ENCODE results near the gene CDKN2AIPNL. TPM values are rescaled to one million over a fixed set of nuclear protein-coding genes. Genes with fewer than 3 reads are reported as not detected.

The CDKN2AIPNL gene
- total and polyA plus RNA-seq, 2 of the 4 experiments (the other 2 are of a cell fraction): 14.0 to 18.1 TPM

DNA sequence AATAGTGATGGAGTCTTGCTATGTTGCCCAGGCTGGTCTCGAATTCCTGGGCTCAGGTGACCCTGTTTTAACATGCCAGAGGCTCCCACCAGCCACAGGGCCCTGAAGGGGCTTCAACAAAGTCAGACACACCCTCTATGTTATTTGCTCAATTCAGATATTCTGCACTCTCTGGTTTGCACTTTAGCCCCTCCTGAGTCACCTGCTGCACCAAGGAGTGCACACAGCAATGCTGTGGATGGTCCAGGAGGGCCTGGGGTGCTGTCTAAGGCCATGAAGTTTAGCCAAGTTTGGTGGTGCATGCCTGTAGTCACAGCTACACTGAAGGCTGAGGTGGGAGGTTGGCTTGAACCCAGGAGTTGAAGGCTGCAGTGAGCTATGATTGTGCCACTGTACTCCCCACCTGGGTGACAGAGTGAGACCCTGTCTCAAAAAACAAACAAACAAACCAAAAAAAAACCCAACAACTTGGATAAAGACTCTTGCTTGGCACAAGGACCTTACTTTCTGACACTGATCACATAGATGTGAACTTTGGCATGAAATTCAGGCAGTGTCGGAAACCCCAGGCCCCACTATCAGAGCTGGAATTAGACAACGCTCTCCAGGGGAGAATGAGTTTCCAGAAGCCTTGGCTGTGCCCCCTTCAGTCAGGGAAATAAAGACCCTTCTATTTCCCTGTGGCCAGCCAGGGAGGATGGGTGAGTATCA, 39.7 kb upstream of the CDKN2AIPNL start (continued):
- no peak for TF ChIP-seq MAFK (IDR thresholded peaks at IDR 0.05; ENCODE audit: low read depth, low read length)

DNA sequence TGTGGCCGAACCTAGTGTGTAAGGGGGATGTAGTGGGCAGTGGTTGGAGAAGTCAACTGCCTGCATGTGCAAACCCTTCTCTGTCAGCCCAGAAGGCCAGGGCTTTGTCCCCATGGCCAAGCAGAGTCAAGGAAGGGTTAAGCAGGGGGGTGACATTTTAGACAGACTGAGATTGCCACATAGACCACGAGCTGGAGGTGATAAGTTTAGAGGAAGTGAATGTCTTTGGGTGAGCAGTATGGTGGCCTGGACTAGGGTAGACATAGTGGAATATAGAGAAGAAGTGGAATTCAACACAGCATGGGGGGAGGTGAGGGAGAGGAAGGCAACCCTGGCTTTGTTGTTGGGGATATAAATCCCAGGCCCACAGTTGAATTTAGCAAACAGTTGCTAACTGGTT, 38.7 kb upstream of the CDKN2AIPNL start:
- H2BK20ac ChIP-seq (ENCODE audit: low read depth, low read length): no peak overlapping the region
- no peaks in the 10 kb centered on the region for H3K27me3 ChIP-seq (ENCODE audit: control insufficient read depth, insufficient read depth, low read length)
- H3K27ac ChIP-seq (ENCODE audit: insufficient read depth, low read length): no peak overlapping the region
- H3K4me2 ChIP-seq (ENCODE audit: low read depth, low read length): no peak overlapping the region
- 0% methylated on average over 1 of the region's 2 CpGs; no CpG with 5 or more reads in 1 of the 2 experiments for WGBS, 2 experiments (ENCODE audit: extremely low coverage in 2 of 2, insufficient read length in 1 of 2)
- no peak overlapping the region for H4K8ac ChIP-seq (ENCODE audit: low read depth in 2 of 2, low read length in 2 of 2)
- no peak overlapping the region for H3K9ac ChIP-seq (ENCODE audit: low read depth, low read length)
- H3K23ac ChIP-seq (ENCODE audit: low read depth, low read length): no peak overlapping the region
- H4K91ac ChIP-seq (ENCODE audit: insufficient read depth, low read depth, low read length): peak overlapping the region; percentile 33; the same call in 1 of the 2 replicates
- 0 out of 2 replicates have a peak overlapping the region, but pooled peaks have one; percentile 26 for H2AK5ac ChIP-seq (ENCODE audit: low read depth, low read length)
- H3K18ac ChIP-seq (ENCODE audit: low read depth, low read length): no peak overlapping the region
- no TSS peak for BruUV-seq (replicated peaks)
- ATAC-seq (ENCODE audit: low read depth): no peak
- H3K36me3 ChIP-seq (ENCODE audit: control insufficient read depth, insufficient read depth, low read length): no peaks in the 10 kb centered on the region
- in situ Hi-C loops (cut with MboI; ENCODE audit: low sequenced_read_pairs) (no loop called here), intact Hi-C loops (cut with micrococcal nuclease) (no loop called here), dilution Hi-C loops (cut with HindIII; ENCODE audit: low sequenced_read_pairs, unreplicated experiment) (no loop called here)
- no peak for DNase-seq
- CTCF ChIA-PET: no interaction called here
- no peaks in the 10 kb centered on the region for H3K79me1 ChIP-seq (ENCODE audit: low read depth in 1 of 2, low read length in 2 of 2)
- no peak overlapping the region for H3K4me3 ChIP-seq (ENCODE audit: insufficient read depth, low read depth, low read length)
- H3K4ac ChIP-seq (ENCODE audit: low read depth, low read length): no peak overlapping the region; the same call in 1 of the 2 replicates
- no peaks in the 10 kb centered on the region for H4K20me1 ChIP-seq (ENCODE audit: insufficient read depth, low read length)
- no peak overlapping the region for H2BK15ac ChIP-seq (ENCODE audit: low read depth, low read length)
- TF ChIP-seq CEBPB (IDR thresholded peaks at IDR 0.05; ENCODE audit: low read depth, low read length) (no peak), NFE2L2 (IDR thresholded peaks at IDR 0.05; ENCODE audit: low read depth, low read length) (no peak), BHLHE40 (IDR thresholded peaks at IDR 0.05; ENCODE audit: low read depth, low read length) (no peak), RAD21 (IDR thresholded peaks at IDR 0.05; ENCODE audit: low read length) (no peak), FOS (IDR thresholded peaks at IDR 0.05; ENCODE audit: low read depth, low read length) (no peak), RFX5 (IDR thresholded peaks at IDR 0.05; ENCODE audit: low read depth, low read length) (no peak), MXI1 (IDR thresholded peaks at IDR 0.05; ENCODE audit: borderline replicate concordance, low read depth, low read length) (no peak), SMC3 (IDR thresholded peaks at IDR 0.05; ENCODE audit: low read depth, low read length) (no peak)
- TF ChIP-seq, protein P1, sequence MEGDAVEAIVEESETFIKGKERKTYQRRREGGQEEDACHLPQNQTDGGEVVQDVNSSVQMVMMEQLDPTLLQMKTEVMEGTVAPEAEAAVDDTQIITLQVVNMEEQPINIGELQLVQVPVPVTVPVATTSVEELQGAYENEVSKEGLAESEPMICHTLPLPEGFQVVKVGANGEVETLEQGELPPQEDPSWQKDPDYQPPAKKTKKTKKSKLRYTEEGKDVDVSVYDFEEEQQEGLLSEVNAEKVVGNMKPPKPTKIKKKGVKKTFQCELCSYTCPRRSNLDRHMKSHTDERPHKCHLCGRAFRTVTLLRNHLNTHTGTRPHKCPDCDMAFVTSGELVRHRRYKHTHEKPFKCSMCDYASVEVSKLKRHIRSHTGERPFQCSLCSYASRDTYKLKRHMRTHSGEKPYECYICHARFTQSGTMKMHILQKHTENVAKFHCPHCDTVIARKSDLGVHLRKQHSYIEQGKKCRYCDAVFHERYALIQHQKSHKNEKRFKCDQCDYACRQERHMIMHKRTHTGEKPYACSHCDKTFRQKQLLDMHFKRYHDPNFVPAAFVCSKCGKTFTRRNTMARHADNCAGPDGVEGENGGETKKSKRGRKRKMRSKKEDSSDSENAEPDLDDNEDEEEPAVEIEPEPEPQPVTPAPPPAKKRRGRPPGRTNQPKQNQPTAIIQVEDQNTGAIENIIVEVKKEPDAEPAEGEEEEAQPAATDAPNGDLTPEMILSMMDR (conservative IDR thresholded peaks at IDR 0.05; ENCODE audit: low read depth, low read length): no peak
- H3K9me1 ChIP-seq (ENCODE audit: insufficient read depth, low read length): peaks cover 11% of the 10 kb centered on the region; the same call in 1 of the 2 replicates
- H2AFZ ChIP-seq (replicated peaks; ENCODE audit: low read length, poor library complexity): no peak overlapping the region
- no peak overlapping the region for H2BK5ac ChIP-seq (ENCODE audit: low read depth, low read length, poor library complexity, severe bottlenecking)
- no peak overlapping the region for H3K14ac ChIP-seq (replicated peaks; ENCODE audit: low read depth, low read length)
- H3K56ac ChIP-seq (ENCODE audit: extremely low read depth, insufficient read depth, low read length): no peak overlapping the region
- POLR2A ChIA-PET (ENCODE audit: unreplicated experiment): no interaction called here
- no peak overlapping the region for H2BK120ac ChIP-seq (ENCODE audit: low read depth, low read length)
- H2AK9ac ChIP-seq (replicated peaks; ENCODE audit: low read depth, low read length, poor library complexity): no peak overlapping the region
- H3K4me1 ChIP-seq (ENCODE audit: control insufficient read depth, insufficient read depth, low read length): peaks cover 10% of the 10 kb centered on the region; the same call in 1 of the 2 replicates
- H3K9me3 ChIP-seq (ENCODE audit: control insufficient read depth, insufficient read depth, low read length): no peaks in the 10 kb centered on the region
- H4K5ac ChIP-seq (ENCODE audit: low read depth, low read length): no peak overlapping the region
